ENCODE data around the gene INSIG1. TPM values are rescaled to one million over a fixed set of nuclear protein-coding genes. Genes with fewer than 3 reads are reported as not detected.

The INSIG1 gene
- total RNA-seq, 1 donor from 2014 or later = 197 TPM

DNA sequence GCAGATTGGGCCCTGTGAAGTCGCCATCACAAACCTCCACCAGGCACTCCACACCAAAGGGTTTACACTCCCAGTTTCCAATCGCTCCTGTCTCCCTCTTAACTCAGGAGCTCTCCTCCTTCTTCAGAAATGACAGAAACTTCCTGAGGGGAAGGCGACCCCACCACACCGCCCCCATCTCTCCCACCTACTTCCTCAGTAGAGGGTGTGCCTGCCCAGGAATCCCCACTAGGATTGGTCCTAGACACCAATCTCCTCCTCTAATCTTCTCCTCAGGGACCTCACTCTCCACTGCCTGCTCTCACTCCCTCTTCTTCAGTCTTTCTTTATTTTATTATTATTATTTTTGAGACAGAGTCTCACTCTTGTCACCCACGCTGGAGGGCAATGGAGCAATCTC, 5.9 kb upstream of the INSIG1 start:
- Mint-ChIP-seq H3K9me3 (peaks cover 16% of the 10 kb centered on the region), H3K36me3 (ENCODE audit: low read depth) (peaks cover 21% of the 10 kb centered on the region), H3K27ac (peak overlapping the region; percentile 40), H3K27me3 (ENCODE audit: low read depth) (no peaks in the 10 kb centered on the region), H3K4me1 (ENCODE audit: low read depth) (peaks cover 70% of the 10 kb centered on the region), H3K4me3 (ENCODE audit: low read depth) (no peak overlapping the region)
- no peak for DNase-seq (ENCODE audit: low spot score)
- intact Hi-C loops (cut with micrococcal nuclease) = loop anchor here (10.0 kb wide), 2 partner anchors 443 to 1483 kb away; no protein-coding TSS in a partner anchor

- Mint-ChIP-seq H3K36me3 (ENCODE audit: low read depth) (peaks cover 16% of the 10 kb centered on the region), H3K9me3 (peaks cover 10% of the 10 kb centered on the region), H3K27me3 (ENCODE audit: low read depth) (no peaks in the 10 kb centered on the region), H3K4me1 (ENCODE audit: low read depth) (peaks cover 62% of the 10 kb centered on the region), H3K27ac (no peak overlapping the region), H3K4me3 (ENCODE audit: low read depth) (no peak overlapping the region)
- intact Hi-C loops (cut with micrococcal nuclease) = loop anchor here (10.0 kb wide), 2 partner anchors 442 to 1482 kb away; no protein-coding TSS in a partner anchor
- DNase-seq (ENCODE audit: low spot score) = no peak
Observed at GRCh38 chr7:155292680-155293226, 4.9 kb upstream of the INSIG1 start.

DNA sequence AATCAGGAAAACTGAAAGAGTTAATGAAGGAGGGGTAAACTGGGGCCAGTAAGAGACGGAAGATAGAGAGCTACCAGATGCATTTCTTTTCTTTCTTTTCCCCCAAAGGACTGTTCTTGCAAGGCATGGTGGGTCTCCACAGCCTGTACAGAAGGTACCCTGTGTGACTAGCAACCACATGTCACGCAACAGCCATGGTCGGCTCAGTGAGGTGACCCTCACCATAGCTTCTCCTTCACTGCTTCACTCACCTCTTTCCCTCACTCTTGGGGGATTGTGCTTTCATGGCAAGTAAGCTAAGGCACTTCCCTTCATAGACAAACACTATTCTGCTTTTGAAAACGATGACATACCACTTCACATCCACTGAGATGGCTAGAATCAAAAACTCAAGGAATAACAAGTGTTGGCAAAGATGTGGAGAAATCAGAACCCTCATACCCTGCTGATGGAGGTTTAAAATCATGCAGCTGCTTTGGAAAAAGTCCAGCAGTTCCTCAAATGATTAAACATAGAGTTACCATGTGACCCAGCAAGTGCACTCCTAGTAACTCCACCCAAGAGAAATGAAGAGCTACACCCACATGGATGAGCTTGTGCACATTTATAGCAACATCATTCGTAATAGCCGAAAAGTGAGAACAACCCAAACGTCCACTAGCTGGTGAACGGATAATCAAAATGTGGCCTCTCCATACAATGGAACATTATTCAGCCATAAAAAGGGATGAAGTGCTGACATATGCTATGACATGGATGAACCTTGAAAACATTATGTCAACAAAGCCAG, 3.8 kb upstream of the INSIG1 start:
- Mint-ChIP-seq H3K9me3 (peaks cover 10% of the 10 kb centered on the region), H3K36me3 (ENCODE audit: low read depth) (peaks cover 22% of the 10 kb centered on the region), H3K27me3 (ENCODE audit: low read depth) (no peaks in the 10 kb centered on the region), H3K4me1 (ENCODE audit: low read depth) (peaks cover 54% of the 10 kb centered on the region), H3K4me3 (ENCODE audit: low read depth) (no peak overlapping the region), H3K27ac (no peak overlapping the region)
- no peak for DNase-seq (ENCODE audit: low spot score)
- intact Hi-C loops (cut with micrococcal nuclease) = loop anchor here (10.0 kb wide), 2 partner anchors 441 to 1481 kb away; no protein-coding TSS in a partner anchor

GRCh38 chr7:155294511-155294778, 3.2 kb upstream of the INSIG1 start:
- Mint-ChIP-seq H3K27ac (no peak overlapping the region), H3K4me1 (ENCODE audit: low read depth) (peaks cover 50% of the 10 kb centered on the region), H3K27me3 (ENCODE audit: low read depth) (no peaks in the 10 kb centered on the region), H3K9me3 (peaks cover 10% of the 10 kb centered on the region), H3K4me3 (ENCODE audit: low read depth) (no peak overlapping the region), H3K36me3 (ENCODE audit: low read depth) (peaks cover 27% of the 10 kb centered on the region)
- intact Hi-C loops (cut with micrococcal nuclease) = loop anchor here (10.0 kb wide), 2 partner anchors 440 to 1480 kb away; no protein-coding TSS in a partner anchor
- DNase-seq (ENCODE audit: low spot score) = no peak

- Mint-ChIP-seq H3K4me3 (ENCODE audit: low read depth) (peak overlapping the region; percentile 31), H3K27ac (no peak overlapping the region), H3K4me1 (ENCODE audit: low read depth) (peaks cover 55% of the 10 kb centered on the region), H3K9me3 (peaks cover 10% of the 10 kb centered on the region), H3K36me3 (ENCODE audit: low read depth) (peaks cover 36% of the 10 kb centered on the region), H3K27me3 (ENCODE audit: low read depth) (no peaks in the 10 kb centered on the region)
- intact Hi-C loops (cut with micrococcal nuclease) = loop anchor here (5.0 to 10.0 kb wide), 4 partner anchors 352 to 1479 kb away; no protein-coding TSS in a partner anchor
- peak; percentile 7 for DNase-seq (ENCODE audit: low spot score)
Observed at GRCh38 chr7:155295511-155295910, 2.2 kb upstream of the INSIG1 start.

- peaks cover 43% of the 10 kb centered on the region for H3K36me3 Mint-ChIP-seq (ENCODE audit: low read depth)
- peaks cover 55% of the 10 kb centered on the region for H3K4me1 Mint-ChIP-seq (ENCODE audit: low read depth)
- no peaks in the 10 kb centered on the region for H3K27me3 Mint-ChIP-seq (ENCODE audit: low read depth)
- H3K4me3 Mint-ChIP-seq (ENCODE audit: low read depth) = peak overlapping the region; percentile 84
- DNase-seq (ENCODE audit: low spot score) = no peak
- peaks cover 10% of the 10 kb centered on the region for H3K9me3 Mint-ChIP-seq
- intact Hi-C loops (cut with micrococcal nuclease) = loop anchor here (5.0 to 10.0 kb wide), 4 partner anchors 351 to 1479 kb away; no protein-coding TSS in a partner anchor
- H3K27ac Mint-ChIP-seq = peak overlapping the region; percentile 95
Observed at GRCh38 chr7:155296006-155296787, 1.5 kb upstream of the INSIG1 start.

DNA sequence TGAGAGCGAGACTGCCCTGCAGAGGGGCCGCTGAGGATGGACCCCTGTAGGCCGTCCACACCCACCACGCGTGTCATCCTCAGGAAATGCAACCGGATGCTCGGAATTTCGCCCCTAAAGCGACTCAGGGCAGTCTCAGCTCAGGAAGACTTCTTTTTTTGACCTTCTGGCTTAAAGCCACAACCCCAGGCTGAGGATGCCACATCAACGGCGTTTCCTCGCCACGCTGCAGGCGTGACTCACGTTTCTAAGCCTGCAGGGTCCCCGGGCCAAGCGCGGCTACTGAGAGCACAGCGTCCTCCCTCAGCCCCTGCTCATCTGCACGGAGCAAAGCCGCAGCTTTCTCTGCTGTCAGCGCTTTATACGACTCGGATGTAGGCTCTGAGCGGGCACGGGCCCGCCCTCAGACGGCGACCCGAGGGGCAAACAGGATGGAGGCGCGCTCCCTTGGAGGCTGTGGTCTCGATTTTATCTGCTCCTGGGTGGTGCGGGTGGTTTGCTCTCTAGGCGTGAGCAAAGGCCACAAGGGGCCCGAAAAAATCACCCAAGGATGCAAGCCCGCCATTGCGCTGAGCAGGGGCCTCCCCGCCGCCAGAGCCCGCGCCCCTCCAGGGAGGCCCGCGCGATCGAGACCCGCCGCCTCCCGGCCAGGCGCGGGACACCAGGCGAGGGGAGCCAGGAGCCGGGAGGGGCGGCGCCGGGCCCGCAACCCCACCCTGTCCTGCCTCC, 726 bp upstream of the INSIG1 start:
- Mint-ChIP-seq H3K36me3 (ENCODE audit: low read depth) (peaks cover 49% of the 10 kb centered on the region), H3K4me1 (ENCODE audit: low read depth) (peaks cover 54% of the 10 kb centered on the region), H3K4me3 (ENCODE audit: low read depth) (peak overlapping the region; percentile 84), H3K27me3 (ENCODE audit: low read depth) (no peaks in the 10 kb centered on the region), H3K9me3 (peaks cover 10% of the 10 kb centered on the region), H3K27ac (peak overlapping the region; percentile 95)
- peak; percentile 91 for DNase-seq (ENCODE audit: low spot score)
- intact Hi-C loops (cut with micrococcal nuclease) = loop anchor here (1.0 to 10.0 kb wide), 7 partner anchors 14 to 1478 kb away; no protein-coding TSS in a partner anchor

DNA sequence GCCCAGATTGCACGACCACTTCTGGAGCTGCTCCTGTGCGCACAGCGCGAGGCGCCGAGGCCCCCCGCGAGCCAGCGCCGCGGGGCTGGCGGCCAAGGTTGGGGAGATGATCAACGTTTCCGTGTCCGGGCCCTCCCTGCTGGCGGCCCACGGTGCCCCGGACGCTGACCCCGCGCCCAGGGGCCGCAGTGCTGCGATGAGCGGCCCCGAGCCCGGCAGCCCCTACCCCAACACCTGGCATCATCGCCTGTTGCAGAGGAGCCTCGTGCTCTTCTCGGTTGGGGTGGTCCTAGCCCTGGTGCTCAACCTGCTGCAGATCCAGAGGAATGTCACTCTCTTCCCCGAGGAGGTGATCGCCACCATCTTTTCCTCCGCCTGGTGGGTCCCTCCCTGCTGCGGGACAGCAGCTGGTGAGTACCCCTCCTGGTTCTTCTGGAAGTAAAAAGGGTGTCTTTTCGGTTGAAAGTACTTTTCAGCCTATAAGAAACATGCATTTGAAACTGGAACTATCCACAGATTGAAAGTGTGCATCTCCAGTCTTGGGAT, 683 bp downstream of the INSIG1 start:
- Mint-ChIP-seq H3K4me1 (ENCODE audit: low read depth) (peaks cover 58% of the 10 kb centered on the region), H3K4me3 (ENCODE audit: low read depth) (peak overlapping the region; percentile 96), H3K27me3 (ENCODE audit: low read depth) (no peaks in the 10 kb centered on the region), H3K9me3 (peaks cover 10% of the 10 kb centered on the region), H3K27ac (peak overlapping the region; percentile 95), H3K36me3 (ENCODE audit: low read depth) (peaks cover 62% of the 10 kb centered on the region)
- DNase-seq (ENCODE audit: low spot score) = no peak
- intact Hi-C loops (cut with micrococcal nuclease) = loop anchor here (2.0 to 10.0 kb wide), 5 partner anchors 296 to 1476 kb away; partner anchors contain the start of gene PAXIP1

GRCh38 chr7:155298834-155299534, 1.3 kb downstream of the INSIG1 start:
- Mint-ChIP-seq H3K4me3 (ENCODE audit: low read depth) (peak overlapping the region; percentile 96), H3K27me3 (ENCODE audit: low read depth) (no peaks in the 10 kb centered on the region), H3K36me3 (ENCODE audit: low read depth) (peaks cover 66% of the 10 kb centered on the region), H3K27ac (peak overlapping the region; percentile 95), H3K9me3 (peaks cover 9% of the 10 kb centered on the region), H3K4me1 (ENCODE audit: low read depth) (peaks cover 59% of the 10 kb centered on the region)
- intact Hi-C loops (cut with micrococcal nuclease) = loop anchor here (1.0 to 10.0 kb wide), 8 partner anchors 46 to 1476 kb away; partner anchors contain the start of genes HTR5A and PAXIP1
- peak; percentile 96 for DNase-seq (ENCODE audit: low spot score)

GRCh38 chr7:155299535-155300202, 2.0 kb downstream of the INSIG1 start:
- peaks cover 58% of the 10 kb centered on the region for H3K4me1 Mint-ChIP-seq (ENCODE audit: low read depth)
- peak overlapping the region; percentile 95 for H3K27ac Mint-ChIP-seq
- H3K27me3 Mint-ChIP-seq (ENCODE audit: low read depth) = no peaks in the 10 kb centered on the region
- intact Hi-C loops (cut with micrococcal nuclease) = loop anchor here (1.0 to 10.0 kb wide), 8 partner anchors 46 to 1475 kb away; partner anchors contain the start of genes HTR5A and PAXIP1
- H3K9me3 Mint-ChIP-seq = peaks cover 3% of the 10 kb centered on the region
- peaks cover 66% of the 10 kb centered on the region for H3K36me3 Mint-ChIP-seq (ENCODE audit: low read depth)
- H3K4me3 Mint-ChIP-seq (ENCODE audit: low read depth) = peak overlapping the region; percentile 96
- DNase-seq (ENCODE audit: low spot score) = no peak

Measured in activated T-helper 2 cell treated with anti-CD3 and anti-CD28 coated beads, Interferon-gamma antibody, Interleukin-2, Interleukin-4, amounts not matched to agents 10 μg/mL and 5 μg/mL and 100 μg/mL, durations not matched to agents 14 hours and 24 hours and 36 hours (primary cell).